ENCODE results near the gene LAMA5. TPM values are rescaled to one million over a fixed set of nuclear protein-coding genes. Genes with fewer than 3 reads are reported as not detected.

The LAMA5 gene
- total RNA-seq, 1 donor from 2014 or later, result 35.0 TPM

GRCh38 chr20:62391165-62392076, 24.3 kb upstream of the LAMA5 start:
- no peak for TF ChIP-seq CTCF (conservative IDR thresholded peaks at IDR 0.05)
- no peaks in the 10 kb centered on the region for H3K27me3 Mint-ChIP-seq (ENCODE audit: low read depth)
- peak overlapping the region; percentile 44 for H3K4me3 Mint-ChIP-seq
- no peak for DNase-seq (ENCODE audit: low read depth, low spot score)
- no peak overlapping the region for H3K27ac Mint-ChIP-seq (ENCODE audit: unreplicated experiment)
- peaks cover 4% of the 10 kb centered on the region for H3K36me3 Mint-ChIP-seq (ENCODE audit: low read depth)
- no peaks in the 10 kb centered on the region for H3K9me3 Mint-ChIP-seq
- H3K4me1 Mint-ChIP-seq, result peaks cover 21% of the 10 kb centered on the region

- TF ChIP-seq CTCF (conservative IDR thresholded peaks at IDR 0.05), result no peak
- no peak for DNase-seq (ENCODE audit: low read depth, low spot score)
- Mint-ChIP-seq H3K27ac (ENCODE audit: unreplicated experiment) (no peak overlapping the region), H3K9me3 (no peaks in the 10 kb centered on the region), H3K27me3 (ENCODE audit: low read depth) (no peaks in the 10 kb centered on the region), H3K4me3 (peak overlapping the region; percentile 92), H3K36me3 (ENCODE audit: low read depth) (peaks cover 4% of the 10 kb centered on the region), H3K4me1 (peaks cover 28% of the 10 kb centered on the region)
Observed at GRCh38 chr20:62390317-62391164, 23.4 kb upstream of the LAMA5 start.

GRCh38 chr20:62389601-62390087, 22.5 kb upstream of the LAMA5 start:
- DNase-seq (ENCODE audit: low read depth, low spot score), result no peak
- no peaks in the 10 kb centered on the region for H3K27me3 Mint-ChIP-seq (ENCODE audit: low read depth)
- H3K36me3 Mint-ChIP-seq (ENCODE audit: low read depth), result peaks cover 4% of the 10 kb centered on the region
- TF ChIP-seq CTCF (conservative IDR thresholded peaks at IDR 0.05), result no peak
- H3K4me3 Mint-ChIP-seq, result peak overlapping the region; percentile 92
- H3K9me3 Mint-ChIP-seq, result no peaks in the 10 kb centered on the region
- peaks cover 36% of the 10 kb centered on the region for H3K4me1 Mint-ChIP-seq
- no peak overlapping the region for H3K27ac Mint-ChIP-seq (ENCODE audit: unreplicated experiment)

- H3K27ac Mint-ChIP-seq (ENCODE audit: unreplicated experiment), result no peak overlapping the region
- TF ChIP-seq CTCF (conservative IDR thresholded peaks at IDR 0.05), result peak; percentile 32
- H3K9me3 Mint-ChIP-seq, result no peaks in the 10 kb centered on the region
- peaks cover 36% of the 10 kb centered on the region for H3K4me1 Mint-ChIP-seq
- peaks cover 4% of the 10 kb centered on the region for H3K36me3 Mint-ChIP-seq (ENCODE audit: low read depth)
- peak overlapping the region; percentile 92 for H3K4me3 Mint-ChIP-seq
- H3K27me3 Mint-ChIP-seq (ENCODE audit: low read depth), result no peaks in the 10 kb centered on the region
- no peak for DNase-seq (ENCODE audit: low read depth, low spot score)
Observed at GRCh38 chr20:62388839-62389600, 21.9 kb upstream of the LAMA5 start.
